GM21423 (cell line): ENCODE results near the gene PCDHB9.
"Not testable (repeated sequence)": the region's sequence is repeated elsewhere in the genome, so short reads cannot be mapped to it uniquely, and the experiment has no call there.

Experiments
- ATAC-seq: cut with Tn5 transposase; IDR thresholded peaks from one replicate; pipeline ENCODE4 v1.9.1; 2021; ENCODE audit warnings: mild to moderate bottlenecking, moderate library complexity; ENCODE audit not compliant: unreplicated experiment

The PCDHB9 gene

GRCh38 chr5:141234109-141234667 lies 47.2 kb downstream of the PCDHB9 start:
- no peak for ATAC-seq

DNA sequence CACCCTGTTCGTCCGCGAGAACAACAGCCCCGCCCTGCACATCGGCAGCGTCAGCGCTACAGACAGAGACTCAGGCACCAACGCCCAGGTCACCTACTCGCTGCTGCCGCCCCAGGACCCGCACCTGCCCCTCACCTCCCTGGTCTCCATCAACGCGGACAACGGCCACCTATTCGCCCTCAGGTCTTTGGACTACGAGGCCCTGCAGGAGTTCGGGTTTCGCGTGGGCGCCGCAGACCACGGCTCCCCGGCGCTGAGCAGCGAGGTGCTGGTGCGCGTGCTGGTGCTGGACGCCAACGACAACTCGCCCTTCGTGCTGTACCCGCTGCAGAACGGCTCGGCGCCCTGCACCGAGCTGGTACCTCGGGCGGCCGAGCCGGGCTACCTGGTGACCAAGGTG lies 49.0 kb downstream of the PCDHB9 start:
- not testable (repeated sequence) for ATAC-seq

DNA sequence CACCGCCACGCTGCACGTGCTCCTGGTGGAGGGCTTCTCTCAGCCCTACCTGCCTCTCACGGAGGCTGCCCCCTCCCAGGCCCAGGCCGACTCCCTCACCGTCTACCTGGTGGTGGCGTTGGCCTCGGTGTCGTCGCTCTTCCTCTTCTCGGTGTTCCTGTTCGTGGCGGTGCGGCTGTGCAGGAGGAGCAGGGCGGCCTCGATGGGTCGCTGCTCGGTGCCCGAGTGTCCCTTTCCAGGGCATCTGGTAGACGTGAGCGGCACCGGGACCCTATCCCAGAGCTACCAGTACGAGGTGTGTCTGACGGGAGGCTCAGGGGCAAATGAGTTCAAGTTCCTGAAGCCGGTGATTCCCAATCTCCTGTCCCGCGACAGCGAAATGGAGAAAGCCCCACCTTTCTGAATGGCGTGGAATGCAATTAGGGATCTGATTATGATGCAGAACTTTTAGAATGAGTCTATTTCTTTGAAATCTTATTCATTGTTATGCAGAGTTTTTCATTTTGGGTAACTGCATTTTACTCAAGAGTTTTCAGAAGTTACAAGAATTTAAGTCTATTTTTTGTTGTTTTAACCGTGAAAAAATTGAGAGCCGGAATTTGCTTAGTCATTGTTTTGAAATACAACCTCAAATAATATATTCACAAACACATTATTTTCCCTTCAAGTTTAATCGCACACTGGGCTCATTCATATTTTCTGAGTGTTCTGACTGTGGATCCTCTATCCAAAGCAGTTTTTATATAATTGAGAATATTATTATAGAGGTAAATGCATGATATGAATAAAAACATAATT lies 49.8 kb downstream of the PCDHB9 start:
- no peak for ATAC-seq
